HUES64 (cell line): ENCODE results near the gene TIGD3.
A peak's percentile ranks its signal among the peaks of the same experiment; 100 is the strongest.

Source experiments
- H3K27ac ChIP-seq: 2 replicates; pipeline ENCODE4 v1.7.0; 2013; ENCODE audit warnings: low read depth, low read length, inconsistent platforms
- H3K27me3 ChIP-seq: 2 replicates; pipeline ENCODE4 v1.6.1; 2013; ENCODE audit warnings: mild to moderate bottlenecking, low read length; ENCODE audit not compliant: insufficient read depth
- H3K36me3 ChIP-seq: 2 replicates; pipeline ENCODE4 v1.6.1; 2013; ENCODE audit warnings: mild to moderate bottlenecking, low read length; ENCODE audit not compliant: insufficient read depth
- H3K4me1 ChIP-seq: 2 replicates; pipeline ENCODE4 v1.6.1; 2013; ENCODE audit warnings: mild to moderate bottlenecking, low read length, moderate library complexity; ENCODE audit not compliant: insufficient read depth
- H3K4me3 ChIP-seq: 2 replicates; pipeline ENCODE4 v1.5.1; 2013; ENCODE audit warnings: mild to moderate bottlenecking, low read length, moderate library complexity
- H3K9ac ChIP-seq: 2 replicates; pipeline ENCODE4 v1.6.1; 2013; ENCODE audit warnings: mild to moderate bottlenecking, low read depth, low read length
- H3K9me3 ChIP-seq: 2 replicates; pipeline ENCODE4 v1.6.1; 2013; ENCODE audit warnings: low read depth, low read length; ENCODE audit not compliant: insufficient read depth
- WGBS: fragments of 150-250, 120-280 bp; methylation state at CpG from one replicate; pipeline ENCODE4 v1.1.7; 2013; ENCODE audit warnings: missing lambda C conversion rate; 5-methylcytosine and 5-hydroxymethylcytosine counted together

TIGD3 gene

DNA sequence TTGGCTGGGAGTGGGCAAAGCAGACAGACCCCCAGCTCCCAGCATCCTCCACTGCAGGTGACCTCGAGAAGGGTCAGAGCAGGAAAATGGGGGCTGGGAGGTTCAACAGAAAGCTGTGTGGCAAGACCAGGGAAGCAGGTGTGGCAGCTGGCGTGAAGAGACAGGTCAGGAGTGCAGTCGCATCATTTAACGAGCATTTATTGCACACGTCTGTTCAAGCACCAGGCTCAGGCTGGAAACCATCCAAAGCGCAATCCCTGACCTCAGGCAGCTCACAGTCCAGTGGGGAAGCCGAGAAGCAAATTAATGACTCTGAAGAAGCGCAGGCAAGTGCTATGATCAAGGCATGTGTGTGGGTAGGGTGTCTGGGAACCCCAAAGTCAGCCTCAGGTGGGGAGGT is 20.5 kb downstream of the TIGD3 start:
- WGBS, result 93% methylated on average over 8 of the region's 8 CpGs
- no peak overlapping the region for H3K9ac ChIP-seq
- H3K4me1 ChIP-seq, result no peaks in the 10 kb centered on the region
- no peak overlapping the region for H3K4me3 ChIP-seq
- no peaks in the 10 kb centered on the region for H3K9me3 ChIP-seq
- H3K36me3 ChIP-seq, result no peaks in the 10 kb centered on the region
- H3K27ac ChIP-seq, result no peak overlapping the region
- no peaks in the 10 kb centered on the region; the same call in 1 of the 2 replicates for H3K27me3 ChIP-seq

DNA sequence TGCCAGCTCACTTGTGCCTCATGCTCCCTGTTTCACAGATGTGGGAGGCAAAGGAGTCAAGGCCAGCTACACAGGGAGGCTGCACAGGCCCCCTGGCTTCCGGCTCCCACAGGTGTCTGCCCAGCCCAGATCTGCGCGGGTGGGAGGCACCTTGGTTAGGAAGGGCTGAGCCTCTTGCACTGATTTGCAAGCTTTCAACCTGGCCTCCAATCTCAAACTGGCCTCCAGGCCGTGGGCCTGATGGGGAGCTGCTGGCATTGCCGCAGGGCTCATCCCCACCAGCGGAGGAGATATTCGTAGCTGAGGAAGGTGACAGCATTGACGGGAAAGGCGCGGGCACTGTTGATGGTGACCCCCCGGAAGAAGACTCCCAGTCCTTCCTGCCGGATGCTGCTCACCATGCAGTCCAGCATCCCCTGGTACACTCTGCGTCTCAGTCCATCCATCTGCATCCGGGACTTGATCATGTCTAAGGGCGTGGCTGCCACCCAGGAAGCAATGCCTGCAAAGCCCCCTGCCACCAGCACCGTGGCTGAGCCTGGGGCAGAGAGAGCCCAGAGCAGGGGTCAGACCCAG is 21.7 kb downstream of the TIGD3 start:
- Histone ChIP-seq H3K27me3 (no peaks in the 10 kb centered on the region; the same call in 1 of the 2 replicates), H3K9ac (no peak overlapping the region), H3K27ac (no peak overlapping the region), H3K4me1 (no peaks in the 10 kb centered on the region), H3K4me3 (no peak overlapping the region), H3K36me3 (no peaks in the 10 kb centered on the region), H3K9me3 (no peaks in the 10 kb centered on the region)
- WGBS, result 92% methylated on average over 16 of the region's 16 CpGs

DNA sequence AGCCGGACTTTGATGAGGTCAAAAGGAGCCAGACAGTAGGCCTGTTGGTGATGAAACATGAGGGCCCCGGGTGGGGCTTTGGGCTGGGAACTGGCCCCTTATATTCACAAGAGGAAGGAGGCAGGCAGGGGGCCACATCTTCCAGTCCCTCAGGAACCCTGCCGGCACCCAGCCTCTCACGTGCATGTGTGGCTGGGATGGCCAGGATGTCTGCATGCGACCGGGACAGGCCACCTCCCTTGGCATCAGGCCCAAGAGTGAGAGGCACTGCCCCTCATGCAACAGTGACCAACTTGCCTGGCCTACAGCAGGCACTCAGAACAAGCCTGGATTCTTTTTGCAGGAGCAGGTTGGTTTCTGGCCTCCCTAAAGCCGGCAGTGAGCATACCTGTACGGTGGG is 22.5 kb downstream of the TIGD3 start:
- Histone ChIP-seq H3K4me3 (no peak overlapping the region), H3K36me3 (no peaks in the 10 kb centered on the region), H3K4me1 (peaks cover 4% of the 10 kb centered on the region), H3K9ac (no peak overlapping the region), H3K27me3 (no peaks in the 10 kb centered on the region; the same call in 1 of the 2 replicates), H3K27ac (no peak overlapping the region), H3K9me3 (no peaks in the 10 kb centered on the region)
- WGBS, result 82% methylated on average over 8 of the region's 8 CpGs

DNA sequence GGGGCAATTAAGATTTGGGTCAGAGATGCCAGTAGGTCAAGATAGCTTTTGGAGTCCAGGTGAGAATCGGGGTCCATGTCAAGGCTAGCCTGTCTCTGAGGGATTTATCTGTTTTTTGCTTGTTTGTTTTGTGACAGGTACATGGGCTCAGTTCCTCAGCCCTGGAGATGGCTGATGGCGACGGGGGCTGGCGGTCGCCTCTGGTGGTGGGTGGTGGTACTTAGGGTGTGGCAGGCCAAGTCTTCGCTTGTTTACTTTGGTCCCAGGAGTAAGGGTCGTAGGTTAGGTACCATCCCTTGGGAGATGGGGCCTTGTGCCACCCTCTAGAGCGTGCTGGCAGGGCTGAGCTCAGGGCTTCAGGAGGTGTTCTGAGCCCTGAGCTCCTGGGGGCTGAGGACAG is 23.2 kb downstream of the TIGD3 start:
- H3K9ac ChIP-seq, result no peak overlapping the region
- H3K36me3 ChIP-seq, result no peaks in the 10 kb centered on the region
- H3K4me3 ChIP-seq, result no peak overlapping the region
- WGBS, result 87% methylated on average over 8 of the region's 8 CpGs
- H3K27me3 ChIP-seq, result no peaks in the 10 kb centered on the region; the same call in 1 of the 2 replicates
- no peak overlapping the region for H3K27ac ChIP-seq
- H3K9me3 ChIP-seq, result no peaks in the 10 kb centered on the region
- peaks cover 11% of the 10 kb centered on the region for H3K4me1 ChIP-seq

DNA sequence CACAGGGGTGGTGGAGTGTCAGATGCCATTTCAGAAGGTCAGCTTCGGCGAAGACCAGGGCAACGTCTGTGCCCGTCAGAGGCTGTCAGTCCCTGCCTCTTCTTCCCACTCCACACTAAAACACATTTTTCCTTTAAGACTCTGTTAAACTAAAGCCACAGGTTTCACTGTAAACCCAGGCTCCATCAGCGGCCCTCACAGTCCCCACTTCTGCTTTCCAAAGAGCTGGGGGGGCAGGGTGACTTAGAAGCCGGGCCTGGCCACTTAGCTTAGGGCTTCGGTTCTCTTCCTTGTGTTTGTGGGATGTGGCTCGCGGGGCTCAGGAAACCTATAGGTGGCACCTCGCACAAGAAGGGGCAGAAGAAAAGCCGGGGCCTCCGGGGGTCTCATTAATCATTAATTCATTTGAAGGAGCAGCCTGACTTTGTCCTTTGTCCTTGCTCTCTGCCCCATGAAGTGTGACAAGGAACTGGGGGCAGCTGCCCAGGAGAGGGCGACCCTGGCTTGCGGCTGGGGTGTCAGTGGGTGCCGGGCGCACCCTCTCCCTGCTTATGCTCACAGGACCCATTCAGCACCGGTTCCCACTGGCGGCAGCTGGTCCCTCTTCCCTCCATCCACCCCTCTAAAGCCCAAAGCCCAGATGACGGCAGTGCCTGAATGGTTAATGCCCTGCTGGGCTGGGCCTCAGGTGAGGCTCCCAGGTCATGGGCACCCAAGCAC is 23.8 kb downstream of the TIGD3 start:
- no peak overlapping the region for H3K27ac ChIP-seq
- 89% methylated on average over 19 of the region's 19 CpGs for WGBS
- no peaks in the 10 kb centered on the region for H3K9me3 ChIP-seq
- no peaks in the 10 kb centered on the region; the same call in 1 of the 2 replicates for H3K27me3 ChIP-seq
- H3K9ac ChIP-seq, result no peak overlapping the region
- H3K4me3 ChIP-seq, result no peak overlapping the region
- H3K36me3 ChIP-seq, result no peaks in the 10 kb centered on the region
- peaks cover 16% of the 10 kb centered on the region for H3K4me1 ChIP-seq

DNA sequence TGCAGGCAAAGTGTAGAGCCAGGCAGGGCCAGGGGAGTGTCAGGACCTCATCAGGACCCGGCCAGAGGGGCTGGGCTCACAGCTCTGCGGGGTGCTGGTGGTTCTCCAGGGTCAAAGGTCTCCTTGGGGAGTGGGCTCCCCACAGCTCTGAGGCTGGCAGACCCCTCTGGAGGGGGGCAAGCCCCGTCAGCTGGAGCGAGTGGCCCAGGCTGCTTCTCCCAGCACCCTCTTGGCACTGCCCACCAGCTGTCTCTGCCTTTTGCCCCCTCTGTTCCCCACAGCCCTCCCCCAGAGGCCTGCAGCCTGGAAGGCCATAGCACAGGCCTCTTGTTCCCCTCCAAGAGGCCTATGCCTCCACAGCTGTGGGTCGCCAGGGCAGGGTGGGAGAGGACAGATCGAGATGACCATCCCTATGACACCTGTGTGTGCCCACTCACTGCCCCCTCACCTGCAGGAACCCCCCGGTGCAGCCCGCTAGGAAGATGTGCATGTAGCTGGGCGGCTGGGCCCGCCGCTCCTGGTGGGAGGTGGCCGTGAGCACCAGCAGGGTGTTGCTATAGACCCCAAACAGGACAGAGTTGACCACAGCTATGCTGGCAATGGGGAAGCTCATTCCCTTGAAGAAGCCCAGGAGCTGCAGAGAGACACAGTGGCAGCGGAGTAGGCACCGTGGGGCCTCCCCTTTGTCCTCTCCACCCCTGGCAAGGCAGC is 24.5 kb downstream of the TIGD3 start:
- no peaks in the 10 kb centered on the region for H3K36me3 ChIP-seq
- H3K9me3 ChIP-seq, result no peaks in the 10 kb centered on the region
- H3K4me1 ChIP-seq, result peaks cover 16% of the 10 kb centered on the region
- no peak overlapping the region for H3K27ac ChIP-seq
- H3K9ac ChIP-seq, result no peak overlapping the region
- no peaks in the 10 kb centered on the region for H3K27me3 ChIP-seq
- no peak overlapping the region for H3K4me3 ChIP-seq
- 92% methylated on average over 14 of the region's 14 CpGs for WGBS

DNA sequence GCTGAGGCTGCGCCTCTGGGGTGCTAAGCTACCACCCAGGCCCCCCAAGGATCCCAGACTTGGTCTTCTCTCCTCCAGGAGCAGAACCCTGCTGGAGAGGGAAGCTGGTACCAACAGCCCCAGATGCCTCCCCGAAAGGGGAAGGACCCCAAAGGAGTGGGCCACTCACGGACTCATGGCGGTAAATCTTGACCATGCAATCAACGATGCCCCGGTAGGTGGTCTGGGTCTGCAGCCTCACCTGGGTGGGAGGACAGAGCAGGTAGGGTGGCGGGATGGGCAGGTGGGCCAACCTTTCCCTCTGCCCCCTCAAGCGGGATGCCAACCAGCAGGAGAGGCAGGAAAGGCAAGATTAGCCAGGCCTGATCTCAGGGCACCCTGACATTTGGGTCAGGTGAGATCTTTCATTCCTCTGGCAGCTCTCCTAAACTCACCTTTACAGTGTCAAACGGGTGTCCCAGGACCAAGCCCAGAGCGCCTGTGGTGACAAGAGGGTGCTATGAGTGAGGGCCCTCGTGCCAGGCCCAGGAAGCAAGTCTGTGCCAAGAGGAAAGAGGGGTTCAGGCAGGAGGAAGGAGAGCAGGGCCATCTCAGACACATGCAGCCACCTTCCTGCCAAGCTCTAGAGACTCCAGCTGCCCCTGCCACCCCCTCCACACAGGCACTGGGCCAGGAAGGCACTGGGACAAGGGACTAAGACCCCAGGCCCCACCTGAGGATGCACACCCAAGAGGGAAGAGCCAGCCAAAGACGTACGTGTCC is 25.3 kb downstream of the TIGD3 start:
- 95% methylated on average over 13 of the region's 13 CpGs for WGBS
- H3K4me3 ChIP-seq, result no peak overlapping the region
- no peaks in the 10 kb centered on the region for H3K36me3 ChIP-seq
- peaks cover 16% of the 10 kb centered on the region for H3K4me1 ChIP-seq
- no peaks in the 10 kb centered on the region for H3K27me3 ChIP-seq
- H3K9ac ChIP-seq, result no peak overlapping the region
- H3K27ac ChIP-seq, result no peak overlapping the region
- H3K9me3 ChIP-seq, result no peaks in the 10 kb centered on the region

DNA sequence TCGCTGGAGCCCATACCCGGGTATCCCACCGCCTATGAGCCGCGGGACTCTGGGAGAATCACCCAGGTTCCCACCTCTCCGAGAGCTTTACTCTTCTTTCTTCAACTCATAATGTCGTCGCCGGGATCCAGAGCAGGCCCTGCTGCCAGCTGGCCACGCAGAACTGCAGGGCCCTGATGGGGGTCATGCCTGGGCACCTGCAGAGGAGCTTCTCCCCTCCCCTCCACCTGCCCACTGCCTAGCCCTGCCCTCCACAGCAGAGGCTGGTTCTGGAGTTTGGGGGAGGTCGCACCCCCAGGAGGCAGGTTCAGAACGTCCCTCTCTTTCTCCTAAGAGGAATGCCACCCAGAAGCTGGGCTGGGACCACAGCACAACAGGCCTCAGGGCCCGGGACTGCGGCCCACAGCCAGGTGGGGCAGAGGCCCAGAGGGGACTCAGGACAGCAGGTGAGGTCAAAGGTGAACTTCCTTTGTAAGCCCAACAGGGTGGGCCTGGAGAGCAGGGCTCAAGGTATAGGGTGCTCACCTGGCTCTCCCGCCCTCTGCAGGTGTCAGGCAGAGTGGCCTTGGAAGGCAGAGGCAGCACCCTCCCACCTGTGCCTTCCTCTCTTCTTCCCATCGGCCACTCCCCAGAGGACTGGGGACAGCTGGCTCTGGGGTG is 26.0 kb downstream of the TIGD3 start:
- WGBS, result 91% methylated on average over 16 of the region's 16 CpGs
- Histone ChIP-seq H3K9ac (no peak overlapping the region), H3K36me3 (no peaks in the 10 kb centered on the region), H3K27ac (no peak overlapping the region), H3K27me3 (no peaks in the 10 kb centered on the region), H3K4me3 (no peak overlapping the region), H3K9me3 (no peaks in the 10 kb centered on the region), H3K4me1 (peaks cover 16% of the 10 kb centered on the region)

DNA sequence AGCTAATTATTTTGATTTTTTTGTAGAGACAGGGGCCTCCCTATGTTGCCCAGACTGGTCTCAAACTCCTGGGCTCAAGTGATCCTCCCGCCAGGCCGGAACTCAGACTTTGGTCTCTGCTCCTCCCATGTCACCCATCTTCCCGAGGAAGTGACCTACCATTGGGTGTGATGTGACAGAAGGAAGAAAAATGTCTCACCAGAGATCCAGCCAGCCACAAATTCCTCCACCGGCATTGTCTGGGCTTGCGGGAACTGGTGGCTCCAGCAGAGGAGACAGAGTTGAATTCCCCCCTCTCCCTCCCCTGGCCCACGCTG is 27.1 kb downstream of the TIGD3 start:
- WGBS, result 59% methylated on average over 5 of the region's 6 CpGs
- H3K4me1 ChIP-seq, result peaks cover 16% of the 10 kb centered on the region

DNA sequence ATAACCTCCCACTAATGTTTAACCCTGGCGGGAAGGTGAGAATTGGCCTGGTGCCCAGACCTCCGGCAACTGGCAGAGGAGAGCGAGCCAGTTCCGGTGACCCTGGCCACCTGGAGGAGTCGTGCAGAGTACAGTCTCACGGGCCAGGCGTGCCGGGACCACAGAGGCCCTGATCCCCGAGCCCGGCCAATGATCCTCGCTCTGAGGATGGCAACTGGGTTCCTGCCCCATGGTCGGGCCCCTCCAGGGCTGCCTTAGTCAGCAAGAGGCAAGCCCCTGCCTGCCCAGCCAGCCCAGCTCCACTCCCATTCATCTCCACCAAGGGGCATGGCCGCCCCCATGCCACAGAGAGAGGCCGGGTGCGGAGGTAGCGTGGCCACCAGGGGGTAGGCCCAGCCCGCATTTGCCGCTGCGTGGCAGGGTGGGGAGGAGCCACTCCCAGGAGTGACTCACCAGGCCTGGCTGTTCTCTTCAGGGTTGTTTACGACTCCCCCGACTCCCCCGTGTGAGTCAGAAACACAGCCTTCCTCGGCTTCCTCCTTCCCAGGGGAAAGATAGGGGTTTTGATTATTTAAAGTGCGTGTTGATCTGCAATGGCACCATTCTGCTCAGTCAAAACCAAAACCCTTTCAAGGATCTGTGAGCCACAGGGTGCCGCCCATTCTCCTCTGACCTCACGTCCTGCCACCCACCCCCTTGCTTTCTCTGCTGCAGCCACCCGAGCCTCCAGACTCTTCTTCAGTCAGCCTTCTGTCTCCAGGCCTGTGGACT is 27.7 kb downstream of the TIGD3 start, which contains the start of gene SLC25A45:
Gene SLC25A45, minus strand, starts transcription at position 614 of the 771 bp plus-strand sequence. CDS start 695 bp downstream, outside the sequence.
- H3K4me1 ChIP-seq, result peaks cover 20% of the 10 kb centered on the region
- H3K4me3 ChIP-seq, result 0 out of 2 replicates have a peak within 1 kb of the TSS, but pooled peaks have one; percentile 5
- H3K27me3 ChIP-seq, result no peaks in the 10 kb centered on the region
- no peaks in the 10 kb centered on the region for H3K36me3 ChIP-seq
- H3K9me3 ChIP-seq, result no peaks in the 10 kb centered on the region
- peak within 1 kb of the TSS; percentile 47 for H3K9ac ChIP-seq
- peak within 1 kb of the TSS; percentile 88 for H3K27ac ChIP-seq
- WGBS, result 28% methylated on average over 23 of the region's 27 CpGs

More for the DNA sequence above, 27.1 kb downstream of the TIGD3 start:
- Histone ChIP-seq H3K27me3 (no peaks in the 10 kb centered on the region), H3K9me3 (no peaks in the 10 kb centered on the region), H3K4me3 (no peak overlapping the region), H3K36me3 (no peaks in the 10 kb centered on the region), H3K9ac (peak overlapping the region; percentile 47), H3K27ac (peak overlapping the region; percentile 88)
